GM18951 (cell line): ENCODE results near the gene CDKN2B.

Source experiments
- POLR2A ChIP-seq: IDR thresholded peaks from 4 replicates; pipeline ENCODE4 v1.6.1; 2011; ENCODE audit warnings: mild to moderate bottlenecking; ENCODE audit not compliant: insufficient read length, insufficient read depth; ENCODE audit errors: extremely low read depth
- in situ Hi-C: fragments of 300-500 bp; cut with MboI; formaldehyde crosslinking; loops from one replicate; pipeline ENCODE4 v1.12.0; 2022; ENCODE audit warnings: low sequenced_read_pairs, mixed read lengths, inconsistent platforms; ENCODE audit not compliant: unreplicated experiment

Gene CDKN2B

GRCh38 chr9:21982391-21982790, 26.7 kb downstream of the CDKN2B start:
- TF ChIP-seq POLR2A: no peak
- in situ Hi-C loops: no loop called here

GRCh38 chr9:21976334-21976875, 32.7 kb downstream of the CDKN2B start:
- in situ Hi-C loops: no loop called here
- no peak for TF ChIP-seq POLR2A

GRCh38 chr9:21974722-21975409, 34.2 kb downstream of the CDKN2B start:
- in situ Hi-C loops: no loop called here
- no peak for TF ChIP-seq POLR2A

GRCh38 chr9:21974343-21974721, 34.8 kb downstream of the CDKN2B start:
- TF ChIP-seq POLR2A: no peak
- in situ Hi-C loops: no loop called here

- no peak for TF ChIP-seq POLR2A
- in situ Hi-C loops: no loop called here
These were observed 36.7 kb downstream of the CDKN2B start for GRCh38 chr9:21972361-21972760.

GRCh38 chr9:21970800-21971640, 38.1 kb downstream of the CDKN2B start:
- no peak for TF ChIP-seq POLR2A
- in situ Hi-C loops: no loop called here

- TF ChIP-seq POLR2A: no peak
- in situ Hi-C loops: no loop called here
These were observed 38.9 kb downstream of the CDKN2B start for GRCh38 chr9:21969951-21970799.

GRCh38 chr9:21969011-21969940, 39.8 kb downstream of the CDKN2B start:
- no peak for TF ChIP-seq POLR2A
- in situ Hi-C loops: no loop called here

GRCh38 chr9:21968331-21969010, 40.6 kb downstream of the CDKN2B start:
- in situ Hi-C loops: no loop called here
- no peak for TF ChIP-seq POLR2A

- no peak for TF ChIP-seq POLR2A
- in situ Hi-C loops: no loop called here
These were observed 41.4 kb downstream of the CDKN2B start for GRCh38 chr9:21967702-21968101.

GRCh38 chr9:21967169-21967568, 41.9 kb downstream of the CDKN2B start:
- in situ Hi-C loops: no loop called here
- TF ChIP-seq POLR2A: no peak
